Activated naive CD4-positive, alpha-beta T cell (primary cell): Measurements from ENCODE around the gene PDE4B.

ENCODE experiments used
- DNase-seq, 4 experiments: peaks; one replicate each; lab custom pipeline; 2025; lab: John Stamatoyannopoulos, UW

Gene PDE4B

GRCh38 chr1:65792669-65793358, at the start of gene PDE4B:
PDE4B (plus strand) TSS chr1:65792895.
- DNase-seq = no peak

- DNase-seq = no peak
Observed at GRCh38 chr1:65744731-65745130, 48.0 kb upstream of the PDE4B start.

GRCh38 chr1:65751961-65752360, 40.7 kb upstream of the PDE4B start:
- DNase-seq = no peak

GRCh38 chr1:65756616-65757015, 36.1 kb upstream of the PDE4B start:
- no peak for DNase-seq

GRCh38 chr1:65757531-65757930, 35.2 kb upstream of the PDE4B start:
- DNase-seq = no peak

GRCh38 chr1:65758128-65758527, 34.6 kb upstream of the PDE4B start:
- no peak for DNase-seq

- no peak for DNase-seq
Observed at GRCh38 chr1:65759516-65759915, 33.2 kb upstream of the PDE4B start.

GRCh38 chr1:65762081-65762862, 30.4 kb upstream of the PDE4B start:
- DNase-seq = no peak

- no peak for DNase-seq
Observed at GRCh38 chr1:65764052-65764451, 28.6 kb upstream of the PDE4B start.

- no peak for DNase-seq
Observed at GRCh38 chr1:65765631-65766030, 27.1 kb upstream of the PDE4B start.

- no peak for DNase-seq
Observed at GRCh38 chr1:65769636-65770035, 23.1 kb upstream of the PDE4B start.

- DNase-seq = no peak
Observed at GRCh38 chr1:65772607-65773006, 20.1 kb upstream of the PDE4B start.

- no peak for DNase-seq
Observed at GRCh38 chr1:65773391-65774123, 19.1 kb upstream of the PDE4B start.

- no peak for DNase-seq
Observed at GRCh38 chr1:65788762-65789161, 3.9 kb upstream of the PDE4B start.

GRCh38 chr1:65791396-65791795, 1.3 kb upstream of the PDE4B start:
- DNase-seq = no peak

GRCh38 chr1:65791801-65792668, 660 bp upstream of the PDE4B start:
- no peak for DNase-seq

- DNase-seq = no peak
Observed at GRCh38 chr1:65793359-65793732, 651 bp downstream of the PDE4B start.

- no peak for DNase-seq
Observed at GRCh38 chr1:65795311-65795710, 2.6 kb downstream of the PDE4B start.

GRCh38 chr1:65799601-65800000, 6.9 kb downstream of the PDE4B start:
- DNase-seq = no peak

- DNase-seq = no peak
Observed at GRCh38 chr1:65804584-65804983, 11.9 kb downstream of the PDE4B start.

GRCh38 chr1:65812065-65812464, 19.4 kb downstream of the PDE4B start:
- no peak for DNase-seq

- DNase-seq = no peak
Observed at GRCh38 chr1:65813956-65814355, 21.3 kb downstream of the PDE4B start.
